Regular cardiac myocyte (primary cell): ENCODE results near the gene NEDD4L. TPM values are rescaled to one million over a fixed set of nuclear protein-coding genes. Genes with fewer than 3 reads are reported as not detected.

Experiments used
- total RNA-seq: library from RNA; depleted of rRNA; stranded (reverse); fragments of >200 nt; gene quantifications from 2 replicates; pipeline ENCODE4 v1.2.3, GENCODE V29; 2014

NEDD4L gene
- 6.7 and 15.2 TPM in 2 replicates for total RNA-seq

GRCh38 chr18:58043491-58044369 lies at the start of gene NEDD4L:
Gene NEDD4L, plus strand, starts transcription at chr18:58044226. Its CDS starts 435 bp downstream, at chr18:58044661.

Other genes with a start within 250 kb of the NEDD4L start
- 86.8 and 112 TPM in 2 replicates for gene ATP8B1, start 240.9 kb upstream of the NEDD4L start, total RNA-seq